CD4-positive, alpha-beta T cell treated with Interleukin-4 for 1 hour (primary cell): ENCODE results near the gene ANKS3.

Experiments used
- DNase-seq, 2 donors: peaks; one replicate each; pipeline ENCODE4 v3.0.0-alpha.2; 2020 to 2022

The ANKS3 gene

DNA sequence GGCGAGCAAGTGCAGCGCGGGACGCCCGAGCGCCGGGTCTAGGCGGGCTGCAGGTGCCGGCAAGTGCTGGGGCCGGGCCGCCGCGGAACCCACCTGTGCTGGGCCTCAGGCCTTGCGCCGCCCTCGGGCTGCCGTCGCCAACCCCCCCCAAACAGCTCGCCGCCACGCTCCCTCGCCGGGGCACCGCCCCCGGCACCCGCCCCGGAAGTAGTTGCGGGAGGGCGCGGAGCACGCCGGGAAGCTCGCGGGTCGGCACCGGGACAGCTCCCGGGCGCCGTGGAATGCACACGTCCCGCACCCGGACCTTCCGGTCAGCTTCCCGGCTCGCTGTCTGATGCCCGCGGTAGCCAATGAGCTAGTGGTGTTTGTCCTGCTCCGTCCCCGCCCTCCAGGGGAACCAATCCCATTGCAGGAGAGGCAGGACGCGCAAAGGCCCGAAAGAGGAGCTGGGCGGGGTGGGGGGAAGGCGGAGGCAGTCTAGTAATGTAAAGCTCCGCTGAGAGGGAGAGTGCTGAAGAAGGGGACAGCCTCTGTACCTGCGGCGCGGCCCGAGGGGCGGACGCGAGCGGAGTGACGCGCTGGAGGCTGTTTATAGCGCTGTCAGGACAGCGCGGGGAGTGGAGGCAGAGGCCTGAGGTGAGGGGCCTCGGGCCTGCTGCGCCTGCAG is at the start of gene ANKS3, which contains the start of gene DNAAF8:
Gene ANKS3 (minus strand): TSS at position 209 of the 667 bp plus-strand sequence. CDS start 4,122 bp downstream, outside the sequence.
Gene DNAAF8 (plus strand): TSS at position 475 of the 667 bp plus-strand sequence. CDS start 1,978 bp downstream, outside the sequence.
- DNase-seq: peak; percentile 79 to 81

DNA sequence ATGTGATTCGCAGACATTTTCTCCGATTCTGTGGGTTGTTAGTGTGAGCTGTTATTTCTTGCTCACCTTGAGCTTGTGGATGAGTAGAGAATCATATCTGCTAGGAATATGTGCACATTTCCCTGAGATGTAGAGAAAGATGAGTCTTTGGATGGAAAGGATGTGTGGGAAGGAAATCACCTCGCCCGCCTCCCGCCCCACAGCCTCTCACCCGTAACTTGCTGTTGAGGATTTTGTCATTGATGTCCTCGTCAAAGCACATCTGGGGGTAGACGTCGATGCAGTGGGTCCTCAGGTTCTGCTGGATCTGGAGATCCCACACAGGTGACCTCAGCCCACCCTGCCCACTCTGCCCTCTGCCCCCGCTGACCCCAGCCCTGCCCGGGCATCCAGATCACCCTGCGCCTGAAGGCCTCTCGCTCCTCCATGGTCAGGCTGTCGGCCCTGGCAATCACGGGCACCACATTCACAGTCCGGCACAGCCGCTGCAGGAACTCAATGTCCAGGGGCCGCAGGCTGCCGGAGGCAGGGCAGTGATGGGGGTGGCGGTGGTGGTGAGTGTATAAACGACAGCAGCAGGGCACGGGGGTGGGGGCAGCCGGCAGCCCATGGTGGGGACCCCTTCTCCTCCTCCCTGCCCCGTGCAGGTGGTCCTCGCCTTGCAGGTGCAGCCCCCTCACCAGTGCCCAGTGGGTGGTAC is 49.3 kb upstream of the ANKS3 start:
- DNase-seq: no peak

GRCh38 chr16:4780235-4780634 is 46.2 kb upstream of the ANKS3 start:
- no peak for DNase-seq

- no peak for DNase-seq
Observed at GRCh38 chr16:4778050-4778392, 44.0 kb upstream of the ANKS3 start.

GRCh38 chr16:4777339-4778049 is 43.4 kb upstream of the ANKS3 start:
- no peak for DNase-seq

DNA sequence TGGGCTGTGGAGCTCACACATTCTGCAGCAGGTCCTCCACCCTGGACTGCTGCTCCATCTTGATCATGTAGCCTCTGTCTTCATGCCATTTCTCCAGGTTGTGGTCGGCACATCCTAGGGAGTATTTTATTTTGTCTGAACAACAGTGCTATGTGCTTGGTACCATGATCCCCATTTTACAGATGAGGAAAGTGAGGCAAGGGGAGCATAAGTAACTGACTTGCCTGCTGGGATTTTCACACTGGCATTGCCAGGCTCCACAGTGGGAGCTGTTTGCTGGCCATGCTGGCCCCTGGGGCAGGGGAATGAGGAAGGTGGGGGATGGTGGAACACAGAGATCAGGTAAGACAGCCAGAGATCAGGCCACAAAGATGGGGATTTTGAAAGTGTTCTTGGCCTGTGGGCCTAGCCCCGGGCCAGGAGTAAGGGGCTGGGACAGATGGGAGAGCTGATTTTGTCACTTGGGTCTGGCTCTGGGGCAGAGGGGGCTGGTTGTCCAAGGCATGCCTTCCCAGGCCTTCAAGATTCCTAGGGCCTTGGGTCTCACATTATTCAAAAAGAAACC is 42.2 kb upstream of the ANKS3 start:
- no peak for DNase-seq

GRCh38 chr16:4775005-4775404 is 40.9 kb upstream of the ANKS3 start:
- DNase-seq: no peak

DNA sequence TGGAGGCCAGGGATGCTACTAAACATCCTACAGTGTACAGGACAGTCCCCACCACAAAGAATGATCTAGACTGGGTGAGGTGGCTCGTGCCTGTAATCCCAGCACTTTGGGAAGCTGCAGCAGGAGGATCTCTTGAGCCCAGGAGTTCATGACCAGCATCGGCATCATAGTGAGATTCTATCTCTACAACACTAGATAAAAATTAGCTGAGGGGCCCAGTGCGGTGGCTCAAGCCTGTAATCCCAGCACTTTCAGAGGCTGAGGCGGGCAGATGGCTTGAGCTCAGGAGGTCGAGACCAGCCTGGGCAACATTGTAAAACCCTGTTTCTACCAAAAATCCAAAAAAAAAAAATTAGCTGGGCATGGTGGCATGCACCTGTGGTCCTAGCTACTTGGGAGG is 38.3 kb upstream of the ANKS3 start:
- DNase-seq: no peak

DNA sequence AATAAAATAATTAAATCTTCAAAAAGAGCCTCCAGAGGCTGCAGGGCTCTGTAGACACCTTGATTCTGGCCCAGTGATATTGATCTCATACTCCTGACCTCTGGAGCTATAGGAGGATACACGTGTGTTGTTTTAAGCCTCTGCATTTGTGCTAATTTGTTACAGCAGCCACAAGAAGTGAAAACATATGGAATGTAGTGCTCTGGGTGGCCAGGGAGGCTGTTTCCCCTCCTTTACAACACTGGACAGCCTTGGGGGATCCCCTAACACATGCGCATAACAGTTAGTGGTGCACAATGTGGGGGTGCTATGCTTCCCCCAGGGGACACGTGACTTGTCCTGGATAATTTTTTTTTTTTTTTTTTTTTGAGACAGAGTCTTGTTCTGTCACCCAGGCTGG is 37.6 kb upstream of the ANKS3 start:
- DNase-seq: no peak

DNA sequence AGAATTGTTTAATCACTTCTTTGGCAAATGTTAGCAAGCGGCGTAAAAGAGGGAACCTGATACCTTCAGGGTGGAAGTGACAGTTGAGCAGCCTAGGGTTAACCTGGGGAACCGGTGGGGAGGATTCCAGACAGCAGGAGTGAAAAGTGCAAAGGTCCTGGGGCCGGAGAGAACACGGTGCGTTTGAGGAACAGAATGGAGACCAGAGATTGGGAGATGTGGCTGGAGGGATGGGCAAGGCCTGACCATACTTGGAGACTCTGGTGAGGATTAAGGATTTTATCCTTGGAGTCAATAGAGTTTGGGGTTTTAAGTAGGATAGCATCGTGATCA is 35.2 kb upstream of the ANKS3 start:
- DNase-seq: no peak

- DNase-seq: peak; percentile 88 to 91
Observed at GRCh38 chr16:4768549-4769305, 34.7 kb upstream of the ANKS3 start.

- no peak for DNase-seq
Observed at GRCh38 chr16:4767872-4768548, 33.9 kb upstream of the ANKS3 start.

DNA sequence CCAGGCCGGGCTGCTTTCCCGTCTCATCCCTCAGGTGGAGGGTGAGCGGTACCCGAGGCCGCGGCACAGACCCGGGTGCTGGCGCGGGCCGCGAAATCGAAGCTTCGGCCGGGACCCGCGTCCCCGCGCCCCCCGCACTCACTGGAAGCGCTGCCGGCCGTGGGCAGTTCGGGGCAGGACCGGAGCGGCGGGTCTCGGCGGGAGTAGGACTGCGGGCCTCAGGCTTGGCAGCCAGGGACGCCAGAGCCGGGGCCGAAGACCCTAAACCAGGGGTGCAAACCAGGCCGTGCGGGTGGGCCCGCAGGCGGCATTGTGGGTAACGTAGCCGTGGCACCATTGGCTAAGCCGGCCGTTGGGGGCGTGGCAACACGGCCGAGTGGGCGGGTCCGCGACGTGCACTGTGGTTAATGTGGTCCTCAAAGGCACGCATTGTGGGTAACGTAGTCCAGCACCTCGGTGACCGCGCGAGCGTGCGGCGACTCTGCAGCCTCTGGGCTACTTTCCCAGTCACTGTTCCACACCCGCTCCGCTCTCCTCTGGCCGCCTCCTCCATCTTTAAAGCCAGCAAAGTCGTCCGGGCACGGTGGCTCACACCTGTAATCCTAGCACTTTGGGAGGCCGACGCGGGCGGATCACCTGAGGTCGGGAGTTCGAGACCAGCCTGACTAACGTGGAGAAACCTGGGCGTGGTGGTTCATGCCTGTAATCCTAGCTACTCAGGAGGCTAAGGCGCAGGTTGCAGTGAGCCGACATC is 33.0 kb upstream of the ANKS3 start, which contains the start of gene ZNF500:
Gene ZNF500 (minus strand): TSS at position 288 of the 754 bp plus-strand sequence. CDS start 1,184 bp downstream, outside the sequence.
- peak; percentile 96 to 97 for DNase-seq

GRCh38 chr16:4765511-4766474 is 31.7 kb upstream of the ANKS3 start:
- no peak for DNase-seq

DNA sequence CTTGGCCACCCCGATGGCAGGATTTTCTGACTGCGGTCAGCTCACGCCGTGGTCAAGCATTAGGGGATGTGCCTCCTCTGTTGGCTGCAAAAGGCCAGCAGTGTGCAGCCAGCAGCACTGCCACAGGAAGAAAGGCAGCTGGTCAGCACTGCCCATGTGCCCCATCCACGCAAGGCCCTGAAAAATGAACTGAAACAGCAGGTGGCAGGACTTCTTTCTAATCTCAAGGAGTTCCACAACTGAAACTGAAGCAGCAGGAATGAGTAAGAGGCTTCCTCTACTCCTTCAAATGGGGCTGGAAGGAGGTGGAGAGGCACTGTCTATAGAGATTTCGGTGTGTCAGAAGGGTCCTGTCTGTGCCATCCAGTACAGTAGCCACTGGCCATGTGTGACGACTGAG is 29.7 kb upstream of the ANKS3 start:
- no peak for DNase-seq

GRCh38 chr16:4762205-4762604 is 28.1 kb upstream of the ANKS3 start:
- no peak for DNase-seq

DNA sequence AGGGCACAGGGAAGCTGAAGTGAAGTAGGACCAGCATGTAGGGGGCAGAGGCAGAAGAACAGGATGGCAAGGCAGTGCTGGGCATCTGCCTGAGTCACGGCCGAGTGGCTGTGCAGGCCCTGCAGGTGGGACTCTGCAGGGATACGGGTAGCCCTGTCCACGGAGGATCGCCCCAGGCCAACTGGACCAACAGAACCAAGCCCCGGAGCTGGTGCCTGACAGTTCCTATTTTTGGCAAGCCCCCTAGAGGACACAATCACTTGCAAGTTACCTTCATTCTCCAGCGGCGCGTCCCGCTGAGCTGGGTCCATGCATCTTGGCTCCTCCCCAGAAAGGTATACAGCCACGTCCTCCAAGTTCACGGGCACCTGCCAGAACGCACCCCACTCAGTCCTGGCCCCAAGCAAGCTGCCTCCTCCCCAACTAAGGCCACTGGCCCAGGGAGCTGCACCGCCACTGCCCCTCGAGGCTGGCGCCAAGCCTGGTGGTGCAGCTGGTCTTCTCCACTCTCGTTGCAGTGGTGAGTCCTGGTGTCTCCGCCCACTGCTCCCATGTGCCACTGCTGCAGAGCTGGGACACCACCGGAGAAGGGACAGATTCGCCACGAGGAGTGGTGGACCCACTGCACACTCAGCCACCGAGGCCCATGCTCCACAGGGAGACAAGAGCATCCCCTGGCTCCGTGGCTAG is 26.3 kb upstream of the ANKS3 start:
- DNase-seq: no peak

GRCh38 chr16:4755687-4756086 is 21.6 kb upstream of the ANKS3 start:
- DNase-seq: no peak

GRCh38 chr16:4754865-4755264 is 20.8 kb upstream of the ANKS3 start:
- no peak for DNase-seq

- DNase-seq: no peak
Observed at GRCh38 chr16:4753227-4753626, 19.2 kb upstream of the ANKS3 start.
